ENCODE data around the gene PLCL1.

PLCL1 gene

GRCh38 chr2:197847651-197848401 is 43.4 kb downstream of the PLCL1 start:
- TF ChIP-seq CTCF (IDR thresholded peaks at IDR 0.05; ENCODE audit: extremely low read depth, missing control alignments): no peak
- no peak for DNase-seq (ENCODE audit: low spot score)

- TF ChIP-seq CTCF (IDR thresholded peaks at IDR 0.05; ENCODE audit: extremely low read depth, missing control alignments): no peak
- DNase-seq (ENCODE audit: low spot score): no peak
Measured at GRCh38 chr2:197848602-197849001, 44.2 kb downstream of the PLCL1 start.

- DNase-seq (ENCODE audit: low spot score): no peak
- TF ChIP-seq CTCF (IDR thresholded peaks at IDR 0.05; ENCODE audit: extremely low read depth, missing control alignments): no peak
Measured at GRCh38 chr2:197850882-197851450, 46.6 kb downstream of the PLCL1 start.

- TF ChIP-seq CTCF (IDR thresholded peaks at IDR 0.05; ENCODE audit: extremely low read depth, missing control alignments): peak; percentile 22
- peak; percentile 23 for DNase-seq (ENCODE audit: low spot score)
Measured at GRCh38 chr2:197851451-197851850, 47.1 kb downstream of the PLCL1 start.

- no peak for DNase-seq (ENCODE audit: low spot score)
- no peak for TF ChIP-seq CTCF (IDR thresholded peaks at IDR 0.05; ENCODE audit: extremely low read depth, missing control alignments)
Measured at GRCh38 chr2:197852108-197852507, 47.7 kb downstream of the PLCL1 start.

GRCh38 chr2:197853549-197853948 is 49.2 kb downstream of the PLCL1 start:
- DNase-seq (ENCODE audit: low spot score): no peak
- TF ChIP-seq CTCF (IDR thresholded peaks at IDR 0.05; ENCODE audit: extremely low read depth, missing control alignments): no peak

GRCh38 chr2:197857476-197858107 is 53.2 kb downstream of the PLCL1 start:
- no peak for DNase-seq (ENCODE audit: low spot score)
- no peak for TF ChIP-seq CTCF (IDR thresholded peaks at IDR 0.05; ENCODE audit: extremely low read depth, missing control alignments)
